HG03460 (cell line): ENCODE data around the gene CHSY1.
"Not testable (repeated sequence)": the region's sequence is repeated elsewhere in the genome, so short reads cannot be mapped to it uniquely, and the experiment has no call there.

ENCODE experiments used
- ATAC-seq: cut with Tn5 transposase; IDR thresholded peaks from one replicate; pipeline ENCODE4 v1.9.1; 2021; ENCODE audit not compliant: unreplicated experiment

CHSY1 gene

DNA sequence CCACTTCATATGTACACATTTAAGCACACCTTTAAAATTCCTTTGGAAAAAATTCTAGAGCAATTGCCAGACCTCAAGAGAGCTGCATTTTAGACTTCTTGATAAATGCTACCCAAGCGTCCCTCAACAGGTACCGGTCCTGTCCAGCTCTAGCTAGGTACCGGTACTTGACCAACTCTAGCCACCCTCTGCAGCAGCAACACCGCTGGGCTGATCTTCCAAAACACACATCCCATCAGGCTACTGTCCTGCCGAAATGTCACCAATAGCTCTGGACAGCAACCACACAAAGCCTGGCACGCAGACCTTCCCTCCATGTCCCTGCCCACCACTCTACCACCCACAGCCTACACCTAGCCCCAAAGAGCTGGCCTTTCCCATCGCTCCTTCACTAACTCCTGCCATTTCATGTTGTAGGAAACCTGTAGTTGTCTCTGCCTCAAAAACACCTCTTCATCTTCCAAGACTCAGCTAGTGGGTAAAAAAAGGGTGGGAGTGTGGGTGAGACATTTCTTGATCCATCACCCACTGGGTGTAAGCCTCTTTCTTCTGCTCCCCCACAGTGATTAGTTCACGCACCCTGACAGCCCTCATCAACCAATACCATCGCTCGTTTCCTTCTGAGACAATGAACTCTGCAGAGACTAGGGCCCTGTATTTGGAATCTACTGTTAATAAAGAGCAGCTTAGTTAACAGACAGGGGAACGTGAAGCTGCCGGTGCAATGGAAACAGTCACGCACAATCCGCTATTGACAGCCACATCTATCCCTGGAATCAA is 6.8 kb downstream of the CHSY1 start:
- ATAC-seq = no peak

GRCh38 chr15:101244036-101244781 is 7.6 kb downstream of the CHSY1 start:
- no peak for ATAC-seq

- no peak for ATAC-seq
Measured at GRCh38 chr15:101243420-101243819, 8.4 kb downstream of the CHSY1 start.

GRCh38 chr15:101242999-101243336 is 8.9 kb downstream of the CHSY1 start:
- no peak for ATAC-seq

- ATAC-seq = peak; percentile 84
Measured at GRCh38 chr15:101242160-101242998, 9.5 kb downstream of the CHSY1 start.

DNA sequence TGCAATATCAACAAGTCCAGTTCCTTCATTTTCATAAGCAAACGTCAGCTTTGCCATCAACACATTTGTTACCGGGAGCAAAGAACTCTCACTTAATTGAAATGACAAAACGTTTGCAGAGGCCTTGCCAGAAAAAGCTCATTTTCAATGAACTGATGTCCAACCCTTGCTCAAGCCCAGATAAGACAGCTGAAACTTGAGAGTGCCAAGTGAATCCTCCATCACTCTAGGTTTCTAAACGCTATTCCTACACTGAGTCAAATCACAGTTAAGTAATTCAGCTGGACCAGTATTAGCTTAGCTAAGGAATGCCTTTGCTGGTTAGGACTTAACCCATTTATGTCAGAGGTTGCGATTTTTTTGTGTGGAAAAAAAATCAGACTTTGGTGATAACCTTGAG is 11.5 kb downstream of the CHSY1 start:
- ATAC-seq = no peak

DNA sequence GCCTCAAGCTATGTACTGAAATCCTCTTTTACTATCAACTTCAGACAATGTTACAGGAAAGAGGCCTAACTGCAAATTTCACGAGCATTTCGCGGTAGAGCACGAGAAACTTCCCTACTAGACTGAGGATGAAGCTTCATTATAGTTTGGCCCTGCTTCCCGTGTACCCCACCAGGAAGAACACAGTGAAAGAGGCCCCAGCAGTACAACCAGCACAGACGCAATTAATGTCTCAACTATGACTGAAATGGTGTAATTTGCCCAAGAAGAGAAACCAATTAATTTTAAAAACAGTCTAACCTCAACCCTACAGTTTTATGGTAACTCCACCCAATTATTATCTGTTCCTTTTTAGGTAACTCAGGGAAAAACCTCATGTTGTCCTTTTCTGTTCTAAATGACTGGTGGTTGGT is 12.1 kb downstream of the CHSY1 start:
- ATAC-seq = no peak

GRCh38 chr15:101237251-101237650 is 14.6 kb downstream of the CHSY1 start:
- no peak for ATAC-seq

GRCh38 chr15:101233651-101234280 is 18.1 kb downstream of the CHSY1 start:
- no peak for ATAC-seq

DNA sequence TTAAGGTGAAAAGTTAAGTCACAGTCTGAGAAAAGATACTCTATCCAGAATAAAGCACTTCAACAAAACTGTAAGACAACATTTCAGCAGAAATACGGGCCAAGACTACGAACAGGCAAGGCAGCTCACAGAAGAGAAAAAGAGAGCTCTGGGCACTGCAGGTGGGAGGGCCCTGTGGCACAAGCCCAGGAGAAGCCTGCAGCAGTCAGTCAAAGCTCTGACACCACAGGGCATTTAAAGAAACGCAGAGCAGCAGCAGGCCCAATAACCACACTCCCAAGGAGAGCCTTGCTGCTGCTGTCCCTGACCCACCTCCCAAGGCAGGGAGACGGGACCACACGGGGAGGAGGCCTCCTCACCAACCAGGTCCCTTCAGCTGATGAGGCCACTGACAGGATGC is 19.2 kb downstream of the CHSY1 start:
- ATAC-seq = no peak

DNA sequence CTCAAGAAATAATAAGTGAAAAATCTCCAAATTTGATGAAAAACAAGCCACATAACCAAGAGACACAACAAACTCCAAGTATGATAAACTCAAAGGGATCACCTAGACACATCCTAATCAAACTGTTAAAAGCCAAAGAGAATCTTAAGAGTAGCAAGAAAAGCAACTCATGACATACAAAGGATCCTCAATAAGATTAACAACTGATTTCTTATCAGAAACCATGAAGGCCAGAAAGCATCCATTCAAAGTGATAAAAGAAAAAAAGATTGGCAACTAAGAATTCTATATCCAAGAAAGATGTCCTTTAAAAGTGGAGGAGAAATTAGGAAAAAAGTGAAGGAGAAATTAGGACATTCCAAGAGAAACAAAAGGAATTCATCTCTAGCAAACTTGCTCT is 23.5 kb downstream of the CHSY1 start:
- no peak for ATAC-seq

DNA sequence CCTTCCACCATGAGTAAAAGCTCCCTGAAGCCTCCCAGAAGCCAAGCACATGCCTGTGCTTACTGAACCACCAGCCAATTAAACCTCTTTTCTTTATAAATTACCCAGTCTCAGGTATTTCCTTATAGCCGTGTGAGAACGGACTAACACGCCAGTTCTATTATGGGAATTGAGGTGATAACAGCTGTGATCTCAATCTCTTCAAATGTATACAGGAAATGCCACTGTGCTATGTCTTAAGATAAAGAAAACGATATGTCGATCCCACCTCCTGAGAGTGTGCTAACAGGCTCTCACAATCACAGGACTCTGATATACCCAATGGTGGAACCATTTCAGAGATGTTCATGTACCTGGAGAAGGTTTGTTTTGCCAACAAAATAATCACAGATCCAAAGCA is 26.2 kb downstream of the CHSY1 start:
- no peak for ATAC-seq

- ATAC-seq = no peak
Measured at GRCh38 chr15:101221902-101222301, 29.9 kb downstream of the CHSY1 start.

- ATAC-seq = no peak
Measured at GRCh38 chr15:101220060-101220459, 31.8 kb downstream of the CHSY1 start.

DNA sequence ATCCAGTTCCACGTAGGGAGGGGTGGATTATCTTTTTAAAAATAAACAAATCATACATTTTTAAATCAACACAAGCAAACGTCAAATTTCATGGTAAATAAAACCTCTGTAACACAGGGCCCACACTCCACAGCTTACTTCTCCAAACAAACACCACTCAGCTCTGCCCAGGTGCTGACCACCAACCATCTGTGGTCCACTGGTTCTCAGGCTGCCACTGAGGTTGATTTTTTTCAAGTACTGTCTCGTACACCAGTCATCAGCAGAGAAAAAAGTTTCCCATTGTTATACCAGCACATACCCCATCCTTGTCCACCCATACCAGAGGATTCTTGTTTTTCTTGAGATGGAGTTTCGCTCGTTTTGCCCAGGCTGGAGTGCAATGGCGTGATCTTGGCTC is 32.4 kb downstream of the CHSY1 start:
- ATAC-seq = no peak

GRCh38 chr15:101217446-101217845 is 34.4 kb downstream of the CHSY1 start:
- ATAC-seq = no peak

DNA sequence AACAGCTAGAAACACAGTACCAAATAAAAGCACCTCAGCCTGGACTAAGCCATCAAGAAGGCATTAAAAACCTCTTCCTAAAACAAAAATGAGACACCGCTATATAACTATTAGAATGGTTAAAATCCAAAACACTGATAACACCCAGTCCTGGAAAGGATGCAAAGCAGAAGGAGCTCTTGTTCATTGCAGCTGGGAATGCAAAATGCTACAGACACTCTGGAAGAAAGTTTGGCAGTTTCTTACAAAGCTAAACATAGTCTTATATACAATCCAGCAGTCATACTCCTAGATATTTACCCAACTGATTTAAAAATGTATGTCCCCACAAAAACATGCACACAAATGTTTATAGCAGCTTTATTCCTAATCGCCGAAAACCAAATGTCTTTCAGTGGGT is 35.7 kb downstream of the CHSY1 start:
- ATAC-seq = no peak

DNA sequence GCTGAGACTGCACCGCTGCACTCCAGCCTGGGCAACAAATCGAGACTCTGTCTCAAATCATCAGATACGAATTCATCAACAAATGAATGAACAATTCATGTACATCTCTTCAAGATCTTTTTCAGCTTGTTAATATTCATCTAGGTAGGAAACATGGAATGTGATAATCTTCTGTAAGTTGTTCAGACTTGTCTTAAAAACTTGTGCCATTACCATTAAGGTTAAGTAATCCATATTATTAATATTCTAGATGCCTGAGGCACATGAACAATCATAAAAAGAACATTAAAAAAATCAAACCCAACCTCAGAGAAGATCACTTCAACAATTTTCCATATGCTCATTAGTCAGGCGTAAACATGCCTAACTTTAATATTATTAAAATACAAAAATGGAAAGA is 36.2 kb downstream of the CHSY1 start:
- no peak for ATAC-seq

DNA sequence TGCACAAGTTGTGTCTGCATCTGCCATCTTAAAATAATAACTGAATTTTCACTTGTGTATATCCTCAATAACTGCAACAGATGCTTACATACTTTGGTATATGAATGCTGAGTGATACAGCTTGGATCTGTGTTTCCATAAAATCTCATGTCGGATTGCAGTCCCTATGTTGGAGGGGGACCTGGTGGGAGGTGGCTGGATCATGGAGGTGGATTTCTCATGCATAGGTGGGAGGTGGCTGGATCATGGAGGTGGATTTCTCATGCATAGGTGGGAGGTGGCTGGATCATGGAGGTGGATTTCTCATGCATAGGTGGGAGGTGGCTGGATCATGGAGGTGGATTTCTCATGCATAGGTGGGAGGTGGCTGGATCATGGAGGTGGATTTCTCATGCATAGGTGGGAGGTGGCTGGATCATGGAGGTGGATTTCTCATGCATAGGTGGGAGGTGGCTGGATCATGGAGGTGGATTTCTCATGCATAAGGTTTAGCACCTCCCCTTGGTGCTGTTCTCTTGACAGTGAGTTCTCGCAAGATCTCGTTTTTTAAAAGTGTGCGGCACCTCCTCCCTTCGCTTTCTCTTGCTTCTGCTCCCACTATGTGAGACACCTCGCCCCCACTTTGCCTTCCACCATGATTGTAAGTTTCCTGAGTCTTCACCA is 37.3 kb downstream of the CHSY1 start:
- not testable (repeated sequence) for ATAC-seq

GRCh38 chr15:101213570-101213969 is 38.3 kb downstream of the CHSY1 start:
- no peak for ATAC-seq

DNA sequence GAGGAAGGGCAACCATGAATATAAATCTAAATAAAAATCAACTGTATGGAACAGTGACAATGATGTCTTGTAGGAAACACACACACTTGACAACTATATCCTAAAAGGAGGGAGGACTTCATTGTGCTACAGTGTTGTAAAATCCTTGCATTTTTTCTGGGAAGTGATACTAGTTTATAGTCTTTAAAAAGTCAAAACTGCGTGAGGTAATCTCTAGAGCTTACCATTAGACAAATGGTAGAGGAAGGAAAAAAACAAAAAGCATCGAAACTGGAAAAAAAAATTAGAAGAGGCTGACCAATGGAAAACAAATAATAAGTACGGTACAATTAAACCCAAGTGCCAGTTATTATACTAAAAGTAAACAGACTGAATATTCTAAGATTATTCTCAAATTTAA is 38.7 kb downstream of the CHSY1 start:
- no peak for ATAC-seq
